Endothelial cell of umbilical vein (primary cell): ENCODE data around the gene MAP3K12. TPM values are rescaled to one million over a fixed set of nuclear protein-coding genes. Genes with fewer than 3 reads are reported as not detected.

Experiments
- BruUV-seq: library from RNA; stranded (reverse); fragments of 400-500 nt; replicated peaks from 2 replicates; lab custom pipeline; 2021; lab: Mats Ljungman, UMichigan
- CTCF ChIA-PET: fragments of 300-600, 350-600 bp; sonication (Branson Sonifier 250); formaldehyde crosslinking; loops from one replicate; lab custom pipeline; 2021; ENCODE audit warnings: antibody characterized with exemption, inconsistent platforms; lab: Charles Lee
- POLR2A ChIA-PET: fragments of 300-600, 350-600 bp; sonication (Branson Sonifier 250); formaldehyde crosslinking; loops from one replicate; lab custom pipeline; 2021; ENCODE audit warnings: antibody characterized with exemption, inconsistent platforms; lab: Charles Lee
- DNase-seq: peaks from one replicate; pipeline ENCODE4 v3.0.0-alpha.2; 2011; ENCODE audit warnings: low read depth, low spot score
- FAIRE-seq: peaks from 2 replicates; lab custom pipeline; 2011; peaks lifted over from hg19 to GRCh38; lab: Jason Lieb, UNC
- H2AFZ ChIP-seq: 2 replicates; pipeline ENCODE4 v1.6.0; 2012; ENCODE audit warnings: low read depth, low read length, control low read depth, inconsistent platforms
- H3K27ac ChIP-seq: 2 replicates; pipeline ENCODE4 v1.5.1; 2011; ENCODE audit warnings: low read depth, mild to moderate bottlenecking, control low read depth, low read length, moderate library complexity; ENCODE audit not compliant: insufficient read depth
- H3K27me3 ChIP-seq, 2 experiments: 2 replicates each; pipeline versions ENCODE4 v1.6.0 to v1.6.1; 2011; ENCODE audit warnings: low read length in 2 of 2, mixed read lengths in 1 of 2; ENCODE audit not compliant: control insufficient read depth in 2 of 2, insufficient read depth in 2 of 2
- H3K36me3 ChIP-seq, 2 experiments: 2 replicates in 1 of 2; 3 replicates in 1 of 2; pipeline ENCODE4 v1.5.1; 2011; ENCODE audit warnings: low read length in 2 of 2, mild to moderate bottlenecking in 1 of 2, moderate library complexity in 1 of 2; ENCODE audit not compliant: control insufficient read depth in 2 of 2, insufficient read depth in 2 of 2; ENCODE audit errors: extremely low read depth in 1 of 2
- H3K4me1 ChIP-seq: 3 replicates; pipeline ENCODE4 v1.5.1; 2011; ENCODE audit warnings: mild to moderate bottlenecking, low read length; ENCODE audit not compliant: control insufficient read depth, insufficient read depth; ENCODE audit errors: extremely low read depth
- H3K4me2 ChIP-seq: 2 replicates; pipeline ENCODE4 v1.6.1; 2011; ENCODE audit warnings: low read length, control low read depth, mixed read lengths; ENCODE audit not compliant: insufficient read depth
- H3K4me3 ChIP-seq, 3 experiments: fragments of 200-600 bp in 1 of 3; sonication (generic), shearing (Covaris generic) in 1 of 3; replicated peaks in 1 of 3; 2 replicates each; pipeline ENCODE4 v1.5.1; 2011 to 2016; ENCODE audit warnings: control low read depth in 3 of 3, low read length in 3 of 3, mild to moderate bottlenecking in 2 of 3, inconsistent platforms in 1 of 3, low read depth in 1 of 3, moderate library complexity in 1 of 3; ENCODE audit not compliant: insufficient read depth in 1 of 3
- H3K79me2 ChIP-seq: 2 replicates; pipeline ENCODE4 v1.6.0; 2012; ENCODE audit warnings: low read length, inconsistent platforms; ENCODE audit not compliant: control insufficient read depth, insufficient read depth
- H3K9ac ChIP-seq: replicated peaks from 2 replicates; pipeline ENCODE3; 2011; ENCODE audit warnings: low read length, control low read depth; ENCODE audit not compliant: insufficient read depth; ENCODE audit errors: extremely low read depth
- H3K9me1 ChIP-seq: replicated peaks from 3 replicates; pipeline ENCODE4 v1.6.0; 2011; ENCODE audit warnings: mild to moderate bottlenecking, low read length; ENCODE audit not compliant: control insufficient read depth, insufficient read depth; ENCODE audit errors: extremely low read depth
- H3K9me3 ChIP-seq: replicated peaks from 2 replicates; pipeline ENCODE4 v1.5.1; 2012; ENCODE audit warnings: low read length, inconsistent platforms; ENCODE audit not compliant: control insufficient read depth, insufficient read depth
- H4K20me1 ChIP-seq: replicated peaks from 2 replicates; pipeline ENCODE3; 2011; ENCODE audit warnings: mild to moderate bottlenecking, low read length; ENCODE audit not compliant: control insufficient read depth, insufficient read depth; ENCODE audit errors: extremely low read depth
- EZH2 ChIP-seq: IDR thresholded peaks from 2 replicates; pipeline ENCODE4 v1.6.1; 2012; ENCODE audit warnings: borderline replicate concordance, low read depth, mild to moderate bottlenecking, moderate library complexity, low read length, inconsistent platforms; ENCODE audit not compliant: severe bottlenecking
- FOS ChIP-seq: IDR thresholded peaks from 2 replicates; pipeline ENCODE4 v1.6.1; 2011; ENCODE audit warnings: mild to moderate bottlenecking, low read length, moderate library complexity, borderline replicate concordance; ENCODE audit not compliant: insufficient read depth
- GATA2 ChIP-seq: IDR thresholded peaks from 2 replicates; pipeline ENCODE4 v1.7.0; 2011; ENCODE audit warnings: low read depth, mild to moderate bottlenecking, moderate library complexity, mixed read lengths, low read length; ENCODE audit not compliant: insufficient read length, insufficient read depth
- JUN ChIP-seq: IDR thresholded peaks from 2 replicates; pipeline ENCODE4 v1.6.1; 2011; ENCODE audit warnings: borderline replicate concordance, low read depth; ENCODE audit not compliant: insufficient read length, insufficient read depth
- MYC ChIP-seq: IDR thresholded peaks from one replicate; pipeline ENCODE4 v1.6.1; 2011; ENCODE audit warnings: mild to moderate bottlenecking, low read depth, low read length
- POLR2A ChIP-seq: IDR thresholded peaks from 2 replicates; pipeline ENCODE4 v1.6.1; 2012; ENCODE audit warnings: low read depth, mild to moderate bottlenecking, control low read depth, low read length
- POLR2AphosphoS5 ChIP-seq: IDR thresholded peaks from 2 replicates; pipeline ENCODE4 v1.6.1; 2012; ENCODE audit warnings: low read depth, mild to moderate bottlenecking, control low read depth, low read length, moderate library complexity; ENCODE audit not compliant: insufficient read depth
- dilution Hi-C: fragments of 300-500 bp; cut with MboI; formaldehyde crosslinking; loops from one replicate; pipeline ENCODE4 v1.15.0; 2019; ENCODE audit warnings: low sequenced_read_pairs; ENCODE audit not compliant: extremely low pct_ligation_motif_present
- intact Hi-C: fragments of 100-400 bp; cut with micrococcal nuclease; formaldehyde crosslinking; loops from one replicate; pipeline ENCODE4 v1.10.0; 2022
- polyA plus RNA-seq, 4 experiments: library from polyadenylated mRNA; depleted of rRNA in 3 of 4; stranded (reverse) in 3 of 4; unstranded in 1 of 4; fragments of >200 nt; gene quantifications; 2 replicates each; pipeline versions ENCODE4 v1.2.1 to v1.2.3, GENCODE V29; 2011 to 2012; ENCODE audit warnings: missing spikeins in 1 of 4
- total RNA-seq: library from RNA; stranded (reverse); gene quantifications from 2 replicates; pipeline ENCODE4 v1.2.3, GENCODE V29; 2021
- TF ChIP-seq, protein P1 (sequence below): IDR thresholded peaks from 2 replicates; pipeline ENCODE4 v1.6.1; 2011; ENCODE audit not compliant: insufficient read depth, insufficient read length
- TF ChIP-seq, protein P2 (sequence below), 2 donors: IDR thresholded peaks; 1 replicate in 1 of 2; 2 replicates in 1 of 2; pipeline ENCODE4 v1.5.1; 2011; ENCODE audit warnings: low read length in 2 of 2, mild to moderate bottlenecking in 2 of 2, moderate library complexity in 2 of 2, control low read depth in 1 of 2, inconsistent platforms in 1 of 2, low read depth in 1 of 2; ENCODE audit not compliant: insufficient read depth in 1 of 2; ENCODE audit errors: extremely low read depth in 1 of 2

MAP3K12 gene
- total and polyA plus RNA-seq, 2 donors (not counting 3 experiments of a cell fraction or from before 2014, with no cell fraction given) = 29.3 to 66.2 TPM

DNA sequence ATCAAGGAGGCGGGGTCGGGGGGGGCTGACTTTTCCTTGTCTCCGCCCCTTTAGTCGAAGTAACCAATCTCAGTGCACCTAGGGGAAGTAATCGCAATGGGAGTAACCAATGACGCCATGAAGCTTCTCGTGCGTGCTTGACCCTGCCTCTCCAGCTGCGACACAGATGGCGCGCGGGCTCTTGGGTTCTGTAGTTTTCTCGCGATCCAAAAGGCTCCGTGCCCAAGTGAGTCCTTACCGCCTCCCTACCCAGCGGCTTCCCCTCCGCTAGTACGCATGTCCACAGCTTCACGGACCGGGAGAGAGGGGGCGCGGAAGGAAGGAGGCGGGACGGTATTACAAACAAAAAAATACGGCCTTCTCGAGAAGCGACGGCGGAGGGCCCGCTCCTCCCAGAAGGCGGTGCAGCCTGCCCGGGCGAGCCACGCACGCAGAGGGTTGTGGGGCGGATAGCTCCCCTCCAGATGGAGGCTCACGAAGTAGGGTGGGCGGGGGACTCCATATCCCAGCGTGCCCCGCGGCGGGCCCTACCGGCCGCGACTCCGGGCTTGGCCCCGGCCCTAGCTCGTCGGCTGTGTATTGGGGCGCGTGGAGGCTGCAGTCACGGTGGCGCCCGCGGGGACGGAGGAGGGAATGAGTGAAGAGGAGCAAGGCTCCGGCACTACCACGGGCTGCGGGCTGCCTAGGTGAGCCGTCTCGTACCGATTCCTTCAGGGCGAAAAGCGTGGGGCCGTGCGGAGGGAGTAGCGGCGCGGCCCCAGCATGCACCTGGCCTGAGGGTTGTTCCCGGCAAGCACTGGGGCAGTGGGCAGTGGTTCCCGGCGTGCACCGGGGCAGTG lies 1.7 kb upstream of the MAP3K12 start, which contains the start of gene TARBP2:
Gene TARBP2 (plus strand): TSS at position 508 of the 839 bp plus-strand sequence. CDS start 126 bp downstream, at position 634.
- no peaks in the 10 kb centered on the region for H3K9me1 ChIP-seq
- dilution Hi-C loops (no loop called here), intact Hi-C loops (loop anchor here (1.0 to 5.0 kb wide), 5 partner anchors 8 to 279 kb away; partner anchors contain the start of genes AAAS, ATP5MC2 and PCBP2)
- H2AFZ ChIP-seq = peak within 1 kb of the TSS; percentile 60
- H3K4me3 ChIP-seq = peak within 1 kb of the TSS; percentile 2 to 54 (median 49)
- ChIA-PET CTCF (interaction anchor here (0.6 to 2.5 kb wide), 10 partner anchors 8 to 206 kb away, joined by 3 to 12 read pairs (median 4); partner anchors contain the start of genes AAAS and PFDN5), POLR2A (interaction anchor here (0.7 to 1.6 kb wide), 11 partner anchors 12 to 790 kb away, joined by 3 to 8 read pairs (median 3); partner anchors contain the start of genes PFDN5, PRR13 and SP1)
- H3K27ac ChIP-seq = peak within 1 kb of the TSS; percentile 52
- TF ChIP-seq GATA2 = no peak
- TF ChIP-seq POLR2AphosphoS5 = peak; percentile 91
- TF ChIP-seq, protein P1, sequence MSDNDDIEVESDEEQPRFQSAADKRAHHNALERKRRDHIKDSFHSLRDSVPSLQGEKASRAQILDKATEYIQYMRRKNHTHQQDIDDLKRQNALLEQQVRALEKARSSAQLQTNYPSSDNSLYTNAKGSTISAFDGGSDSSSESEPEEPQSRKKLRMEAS = peak; percentile 2
- no peak for TF ChIP-seq EZH2
- TF ChIP-seq, protein P2, sequence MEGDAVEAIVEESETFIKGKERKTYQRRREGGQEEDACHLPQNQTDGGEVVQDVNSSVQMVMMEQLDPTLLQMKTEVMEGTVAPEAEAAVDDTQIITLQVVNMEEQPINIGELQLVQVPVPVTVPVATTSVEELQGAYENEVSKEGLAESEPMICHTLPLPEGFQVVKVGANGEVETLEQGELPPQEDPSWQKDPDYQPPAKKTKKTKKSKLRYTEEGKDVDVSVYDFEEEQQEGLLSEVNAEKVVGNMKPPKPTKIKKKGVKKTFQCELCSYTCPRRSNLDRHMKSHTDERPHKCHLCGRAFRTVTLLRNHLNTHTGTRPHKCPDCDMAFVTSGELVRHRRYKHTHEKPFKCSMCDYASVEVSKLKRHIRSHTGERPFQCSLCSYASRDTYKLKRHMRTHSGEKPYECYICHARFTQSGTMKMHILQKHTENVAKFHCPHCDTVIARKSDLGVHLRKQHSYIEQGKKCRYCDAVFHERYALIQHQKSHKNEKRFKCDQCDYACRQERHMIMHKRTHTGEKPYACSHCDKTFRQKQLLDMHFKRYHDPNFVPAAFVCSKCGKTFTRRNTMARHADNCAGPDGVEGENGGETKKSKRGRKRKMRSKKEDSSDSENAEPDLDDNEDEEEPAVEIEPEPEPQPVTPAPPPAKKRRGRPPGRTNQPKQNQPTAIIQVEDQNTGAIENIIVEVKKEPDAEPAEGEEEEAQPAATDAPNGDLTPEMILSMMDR (IDR thresholded peaks at IDR 0.05; ENCODE audit: extremely low read depth in 1 of 2, insufficient read depth in 1 of 2, low read depth in 1 of 2, low read length in 2 of 2) = no peak
- TF ChIP-seq POLR2A = peak; percentile 82
- no peak for TF ChIP-seq MYC
- no peak for TF ChIP-seq FOS
- TF ChIP-seq JUN = no peak
- H3K9ac ChIP-seq = peak within 1 kb of the TSS; percentile 64
- peak within 1 kb of the TSS; percentile 74 for H3K4me2 ChIP-seq
- no peaks in the 10 kb centered on the region for H4K20me1 ChIP-seq
- H3K36me3 ChIP-seq = peaks cover 0 to 17% of the 10 kb centered on the region in 2 experiments
- FAIRE-seq = peak; percentile 100
- peak; percentile 100 for DNase-seq
- peaks cover 15% of the 10 kb centered on the region for H3K79me2 ChIP-seq
- no TSS peak for BruUV-seq
- H3K9me3 ChIP-seq = no peaks in the 10 kb centered on the region
- H3K4me1 ChIP-seq = peaks cover 32% of the 10 kb centered on the region
- no peaks in the 10 kb centered on the region for H3K27me3 ChIP-seq
